Measurements from ENCODE around the gene LUZP2.

The LUZP2 gene

DNA sequence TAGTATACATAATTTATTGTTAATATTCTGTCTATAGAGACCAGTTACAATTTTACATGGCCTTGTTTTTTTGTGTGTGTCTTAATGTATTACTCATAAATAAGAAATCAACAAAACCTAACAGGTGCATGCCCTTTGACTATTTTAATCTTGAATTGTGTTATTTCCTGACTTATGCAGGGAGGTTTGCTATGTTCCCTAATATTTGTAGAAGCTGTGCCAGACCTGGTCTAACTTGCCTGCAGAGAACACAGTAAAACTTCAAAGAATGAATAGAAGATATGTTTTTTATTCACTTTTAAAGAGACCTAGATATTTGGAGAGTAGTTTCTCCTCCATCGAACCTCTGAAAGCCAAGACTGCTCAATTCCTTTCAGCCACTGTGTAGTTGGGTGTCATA, 234.7 kb downstream of the LUZP2 start:
- no peak for DNase-seq

DNA sequence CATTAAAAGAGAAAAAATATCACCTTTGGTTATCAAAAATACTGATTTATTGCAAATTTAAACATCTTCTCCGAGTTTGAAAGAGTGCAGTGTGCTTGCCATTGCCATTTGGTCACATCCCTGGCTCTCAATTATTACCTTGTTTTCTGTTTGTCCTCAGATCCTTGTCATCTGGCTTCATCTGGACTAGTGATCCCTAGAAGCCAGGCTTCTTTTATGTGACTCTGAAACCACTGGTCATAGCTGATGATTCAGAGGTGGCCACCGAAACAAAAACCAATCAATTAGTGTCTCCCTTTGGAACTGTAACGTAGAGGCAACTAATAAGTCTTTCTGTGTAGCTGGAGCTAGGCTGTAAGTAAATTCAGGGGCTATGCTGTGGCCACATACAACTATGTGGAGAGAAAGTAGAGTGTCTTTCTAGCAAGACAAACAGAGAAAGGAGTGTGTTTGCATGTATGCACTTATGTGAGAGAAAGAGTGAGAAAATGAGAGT, 237.9 kb downstream of the LUZP2 start:
- no peak for DNase-seq

DNA sequence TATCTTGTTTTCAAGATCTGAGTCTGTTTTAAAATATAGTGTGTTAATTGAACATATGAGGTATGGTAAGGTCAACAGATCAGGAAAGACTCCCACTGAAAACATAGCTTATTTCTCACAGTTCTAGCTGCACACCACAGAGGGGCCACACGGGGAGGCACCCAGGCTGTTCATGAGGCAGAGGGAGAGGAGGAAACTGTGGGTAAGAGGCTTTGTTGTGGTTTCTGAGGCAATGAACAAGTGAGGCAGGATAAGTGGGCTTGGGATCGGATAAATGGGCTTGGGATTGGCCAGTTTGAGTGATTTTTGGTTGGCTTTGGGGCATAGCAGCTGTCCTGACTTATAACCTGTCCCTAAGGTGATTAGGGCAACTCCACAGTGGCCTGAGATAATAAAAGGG, 242.1 kb downstream of the LUZP2 start:
- DNase-seq: no peak

DNA sequence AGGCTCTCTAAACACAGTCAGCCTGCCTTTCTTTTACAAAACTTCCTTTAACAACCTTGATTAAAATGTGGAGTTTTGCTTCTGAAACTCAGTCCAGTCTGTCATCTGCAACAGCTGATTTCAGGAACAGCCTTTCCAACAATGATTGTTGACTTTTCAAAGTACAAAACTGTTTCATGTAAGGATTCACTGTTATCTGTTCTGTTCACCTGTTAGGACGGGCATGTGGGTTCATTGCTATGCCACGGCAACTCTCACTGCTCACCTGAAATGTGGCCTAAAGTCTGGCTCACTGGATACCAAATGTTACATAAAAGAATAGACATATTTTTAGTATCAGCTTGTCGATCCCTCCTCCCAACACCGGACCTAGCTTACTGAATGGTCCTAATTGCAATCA, 242.8 kb downstream of the LUZP2 start:
- no peak for DNase-seq

DNA sequence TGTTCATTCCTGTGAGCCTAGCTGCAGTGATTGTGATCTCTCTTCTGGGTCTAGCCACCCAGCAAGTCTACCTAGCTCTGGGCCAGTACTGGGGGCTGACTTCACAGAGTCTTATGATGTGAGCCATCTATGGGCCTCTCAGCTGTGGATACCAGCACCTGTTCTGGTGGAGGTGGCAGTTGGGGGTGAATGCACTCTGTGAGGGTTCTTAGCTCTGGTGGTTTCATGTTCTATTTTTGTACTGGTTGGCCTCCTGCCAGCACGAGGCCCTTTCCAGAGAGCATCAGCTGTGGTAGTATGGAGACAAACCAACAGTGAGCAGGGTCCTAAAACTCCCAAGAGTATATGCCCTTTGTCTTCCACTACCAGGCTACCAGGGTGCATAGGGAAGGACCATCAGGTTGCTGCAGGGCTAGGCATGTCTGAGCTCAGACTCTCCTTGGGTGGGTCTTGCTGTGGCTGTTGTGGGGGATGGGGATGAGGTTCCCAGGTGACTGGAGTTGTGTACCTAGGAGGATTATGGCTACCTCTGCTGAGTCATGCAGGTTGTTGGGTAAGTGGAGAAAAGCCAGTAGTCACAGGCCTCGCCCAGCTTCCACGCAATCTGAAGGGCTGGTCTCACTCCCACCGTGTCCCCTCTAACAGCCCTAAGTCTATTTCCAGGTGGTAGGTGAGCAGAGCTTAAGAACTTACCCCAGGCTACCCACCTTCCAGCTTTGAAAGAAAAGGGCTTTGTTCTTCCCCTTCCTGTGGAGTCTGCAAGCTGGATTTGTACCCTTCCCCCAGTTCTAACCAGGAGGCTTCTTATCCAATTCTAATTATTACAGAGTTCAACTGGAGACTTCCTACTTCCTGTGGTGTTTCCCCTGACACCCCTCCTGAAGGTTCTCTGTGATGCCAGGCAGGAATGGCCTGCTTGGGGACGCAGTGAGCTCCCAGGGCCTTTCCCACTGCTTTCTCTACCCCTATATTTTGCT, 250.7 kb downstream of the LUZP2 start:
- no peak for DNase-seq

DNA sequence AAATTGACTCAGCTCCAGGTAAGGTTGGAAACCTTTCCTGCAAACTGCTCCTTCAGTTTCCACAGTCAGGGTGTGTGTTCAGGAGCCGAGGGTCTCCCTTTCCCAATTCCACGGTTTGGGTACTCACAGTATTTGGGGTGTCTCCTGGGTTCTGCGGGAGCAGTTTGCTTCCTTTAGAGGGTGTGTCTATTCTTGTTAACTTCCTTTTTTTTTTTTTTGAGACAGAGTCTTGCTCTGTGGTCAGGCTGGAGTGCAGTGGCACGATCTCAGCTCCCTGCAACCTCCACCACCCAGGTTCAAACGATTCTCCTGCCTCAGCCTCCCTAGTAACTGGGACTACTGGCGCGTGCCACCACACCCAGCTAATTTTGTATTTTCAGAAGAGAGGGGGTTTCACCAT, 251.4 kb downstream of the LUZP2 start:
- no peak for DNase-seq

DNA sequence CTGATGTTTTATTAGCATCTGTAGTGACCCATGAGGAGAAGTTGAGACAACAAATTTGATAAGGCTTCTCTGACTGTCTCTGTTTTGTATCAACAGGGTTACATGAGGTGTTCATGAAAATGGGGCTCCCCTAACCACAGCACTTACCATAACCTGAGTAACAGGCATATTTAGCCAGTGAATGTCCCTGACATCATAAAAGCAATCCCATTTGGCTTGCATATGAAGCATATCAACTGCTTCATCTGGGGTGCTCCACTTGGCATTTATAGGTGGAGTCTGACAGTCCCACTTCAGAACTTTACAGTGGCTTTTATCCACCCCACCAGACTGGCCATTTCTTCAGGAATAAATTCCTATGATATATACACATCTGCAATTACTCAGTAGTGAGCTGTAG, 257.6 kb downstream of the LUZP2 start:
- no peak for DNase-seq

DNA sequence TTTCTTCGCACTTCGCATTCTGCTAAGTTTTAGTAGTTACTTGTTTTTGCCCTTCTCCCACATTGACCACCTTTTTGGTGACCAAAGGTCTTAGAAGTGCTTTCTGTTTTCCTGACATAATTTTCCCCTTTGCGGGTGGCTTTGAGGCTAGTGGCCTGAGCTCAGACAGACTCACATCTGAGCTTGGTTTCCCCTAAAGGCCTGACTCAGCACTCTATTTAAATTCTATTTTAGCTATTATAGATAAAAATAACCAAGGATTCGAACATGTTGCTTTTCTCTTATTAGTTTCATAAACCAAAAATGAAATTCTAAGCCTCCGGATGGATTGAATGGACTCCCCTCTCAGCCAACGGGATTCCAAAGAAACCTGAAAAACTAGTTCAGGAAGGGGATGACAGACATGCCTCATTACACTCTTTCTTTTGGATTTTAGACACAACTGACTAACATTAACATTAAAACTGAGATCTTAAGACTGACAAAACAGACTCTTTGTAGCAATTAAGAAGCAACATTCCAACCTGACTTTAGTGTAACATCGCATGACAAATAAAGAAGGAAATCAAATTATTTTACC, 258.5 kb downstream of the LUZP2 start:
- DNase-seq: no peak

DNA sequence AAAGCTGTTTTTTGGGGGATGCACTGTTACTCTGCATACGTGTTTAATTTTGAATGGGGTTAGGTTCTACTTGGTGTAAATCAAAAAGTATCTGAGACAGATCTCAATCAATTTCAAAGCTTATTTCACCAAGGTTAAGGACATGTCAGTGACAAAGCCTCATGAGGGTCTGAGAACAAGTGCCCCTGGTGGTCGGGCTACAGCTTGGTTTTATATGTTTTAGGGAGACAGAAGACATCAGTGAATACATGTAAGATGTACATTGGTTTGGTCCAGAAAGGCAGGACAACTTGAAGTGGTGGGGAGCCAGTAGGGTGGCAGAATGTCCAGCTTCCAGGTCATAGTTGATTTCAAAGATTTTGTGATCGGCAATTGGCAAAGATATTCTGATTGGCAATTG, 262.9 kb downstream of the LUZP2 start:
- DNase-seq: no peak

DNA sequence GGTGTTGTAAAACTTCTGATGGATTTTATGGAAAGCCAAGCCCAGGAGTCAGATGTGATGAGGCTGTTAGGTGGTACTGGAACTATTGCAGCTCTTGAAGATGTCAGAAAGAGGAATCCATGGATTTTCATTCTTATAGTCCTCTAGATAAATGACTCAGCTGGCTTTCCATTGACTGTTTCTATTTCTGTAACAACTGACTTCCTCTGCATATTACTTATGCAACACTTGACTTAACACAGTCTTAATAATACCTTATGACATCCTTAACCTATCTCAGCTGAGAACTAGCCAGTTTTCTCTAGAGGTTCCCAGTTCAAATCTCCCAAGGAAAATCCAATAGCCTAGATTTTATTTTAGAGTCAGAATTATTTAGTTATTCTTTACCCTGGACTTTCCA, 263.8 kb downstream of the LUZP2 start:
- no peak for DNase-seq

DNA sequence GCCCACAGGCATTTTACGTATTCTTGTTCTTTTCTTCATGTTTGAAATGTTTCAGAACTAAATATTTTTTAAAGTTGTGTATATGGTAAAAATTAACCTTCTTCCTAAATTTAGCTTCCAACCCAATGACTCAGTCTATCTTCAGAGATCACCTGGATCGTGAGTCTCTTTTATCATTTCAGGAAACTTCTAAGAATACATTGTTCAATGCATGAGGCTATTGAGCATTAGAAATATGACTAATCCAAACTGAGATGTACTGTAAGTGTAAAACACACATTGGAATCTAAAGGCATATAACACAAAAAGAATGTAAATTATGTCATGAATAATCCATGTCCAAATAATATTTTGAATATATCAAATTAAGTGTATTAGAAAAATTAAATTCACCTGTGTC, 265.2 kb downstream of the LUZP2 start:
- DNase-seq: no peak

DNA sequence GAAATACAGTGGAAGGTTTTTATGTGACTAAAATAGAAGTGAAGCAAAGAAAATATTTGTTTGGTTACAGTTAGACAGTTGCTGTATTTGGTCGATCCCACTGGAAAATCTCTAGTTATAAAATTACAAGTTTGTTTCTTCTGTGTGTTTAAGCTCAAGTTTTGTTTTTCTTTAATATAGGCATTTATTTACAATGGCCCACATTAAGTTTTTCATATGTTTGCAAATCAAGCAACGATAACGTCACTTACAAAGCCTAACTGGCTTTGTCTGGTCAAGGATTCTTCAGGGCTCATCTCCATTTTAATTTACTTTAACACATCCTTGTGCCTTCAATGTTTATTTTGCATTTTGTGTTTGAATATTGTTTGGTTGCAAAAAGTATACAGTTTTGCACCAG, 270.6 kb downstream of the LUZP2 start:
- DNase-seq: no peak

DNA sequence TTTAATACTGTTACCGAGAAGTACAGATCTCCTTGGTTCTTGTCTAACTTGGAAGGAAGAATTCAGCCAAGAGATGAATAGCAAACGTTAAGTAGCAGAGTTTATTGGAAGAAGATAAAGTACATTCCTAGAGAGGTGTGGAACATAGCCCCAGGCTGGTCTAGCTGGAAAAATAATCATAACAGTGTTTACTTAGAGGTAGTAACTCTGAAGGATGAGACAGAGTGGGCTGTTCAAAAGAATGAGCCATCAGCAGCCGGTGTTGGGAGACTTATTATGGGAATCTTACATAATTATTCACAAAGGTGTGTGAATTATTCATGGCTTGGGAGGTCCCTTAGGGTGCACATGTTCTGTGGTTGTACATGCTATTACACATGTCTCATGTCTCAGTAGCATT, 276.5 kb downstream of the LUZP2 start:
- no peak for DNase-seq

DNA sequence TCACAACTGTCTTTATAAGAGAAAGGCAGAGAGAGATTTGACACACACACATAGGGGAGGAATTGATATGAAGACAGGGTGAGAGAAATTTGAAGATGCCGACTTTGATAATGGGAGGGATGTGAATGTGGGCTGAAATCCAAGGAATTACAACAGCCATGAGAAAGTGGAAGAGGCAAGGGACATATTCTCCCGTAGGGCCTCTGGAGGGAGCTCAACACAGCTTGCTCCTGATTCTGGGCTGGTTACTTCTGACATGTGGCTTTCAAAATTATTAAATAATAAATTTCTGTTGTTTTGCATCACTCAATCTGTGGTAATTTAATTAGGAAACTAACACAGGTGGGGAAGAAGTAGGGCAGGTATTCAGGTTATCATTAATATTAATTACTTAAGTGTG, 282.9 kb downstream of the LUZP2 start:
- DNase-seq: no peak

DNA sequence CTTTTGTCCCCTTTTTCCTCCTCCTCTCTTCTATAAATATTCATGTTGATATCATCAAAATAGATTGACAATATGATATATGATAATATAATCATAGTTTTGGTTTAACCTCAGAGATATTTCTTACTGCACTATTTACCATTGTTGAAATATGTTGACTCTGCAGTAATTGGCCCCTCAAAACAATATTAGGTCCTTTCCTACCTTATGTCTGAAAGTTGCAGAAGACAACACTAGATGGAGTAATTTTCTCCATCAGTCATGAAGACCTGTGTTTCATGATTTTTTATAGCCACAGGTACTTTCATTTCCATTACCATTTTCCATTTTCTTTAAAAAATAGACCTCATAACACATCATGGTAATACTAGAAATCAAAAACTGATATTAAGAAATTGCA, 284.4 kb downstream of the LUZP2 start:
- no peak for DNase-seq

DNA sequence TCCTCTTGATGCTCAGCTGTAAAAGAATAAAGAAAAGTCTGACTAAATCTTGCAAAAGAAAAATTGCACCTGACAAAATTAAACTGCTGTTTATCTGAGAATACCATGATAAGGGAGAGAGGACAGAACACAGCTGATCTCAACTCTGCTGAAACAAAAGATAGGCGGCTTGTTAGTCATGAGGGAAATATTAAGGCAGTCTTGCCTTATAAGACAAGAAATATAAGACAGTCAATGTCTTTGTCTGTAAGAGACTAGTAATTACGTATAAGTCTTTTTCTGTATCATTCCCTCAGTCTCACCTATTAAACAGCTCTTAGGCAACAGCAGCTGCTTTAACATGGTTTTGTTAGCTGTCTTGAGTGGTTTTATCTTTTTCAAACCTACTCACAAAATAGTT, 296.6 kb downstream of the LUZP2 start:
- DNase-seq: no peak

DNA sequence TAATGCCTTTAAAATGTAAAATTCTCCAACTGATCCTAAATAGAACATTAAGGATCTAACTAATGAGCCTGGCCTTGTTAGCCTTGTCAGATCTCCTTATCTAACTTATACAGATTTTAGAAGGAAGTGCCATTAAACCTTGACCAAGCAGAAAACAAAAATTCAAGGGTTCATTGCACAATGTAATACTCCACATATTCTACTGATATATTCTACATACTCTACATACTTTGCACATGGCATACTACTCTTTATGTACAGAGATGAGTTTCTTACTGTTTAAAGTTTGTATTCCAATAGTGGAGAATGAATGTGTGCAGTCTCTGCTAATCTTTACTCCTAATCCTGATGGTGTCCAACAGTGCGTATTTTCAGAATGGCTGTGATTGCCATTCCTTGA, 297.2 kb downstream of the LUZP2 start:
- DNase-seq: no peak

DNA sequence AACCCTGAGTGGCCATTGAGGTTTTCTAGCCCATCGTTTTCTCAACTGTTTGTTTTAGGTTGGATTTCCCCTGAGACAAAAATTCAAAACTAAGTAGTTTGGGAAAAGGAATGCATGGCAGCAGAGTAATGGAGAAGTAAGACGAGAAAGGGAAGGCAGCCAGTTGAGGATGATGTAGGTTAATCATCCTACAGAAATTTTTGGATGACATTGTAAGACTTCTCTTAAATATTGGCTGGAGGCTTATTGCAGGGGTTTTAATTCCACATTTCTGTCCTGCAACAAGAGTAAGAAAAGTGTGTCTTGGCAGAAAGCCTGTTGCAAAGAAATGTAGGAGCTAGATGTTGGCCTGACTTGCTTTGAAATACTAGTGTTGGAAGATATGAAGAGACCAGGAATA, 308.8 kb downstream of the LUZP2 start:
- DNase-seq: no peak

DNA sequence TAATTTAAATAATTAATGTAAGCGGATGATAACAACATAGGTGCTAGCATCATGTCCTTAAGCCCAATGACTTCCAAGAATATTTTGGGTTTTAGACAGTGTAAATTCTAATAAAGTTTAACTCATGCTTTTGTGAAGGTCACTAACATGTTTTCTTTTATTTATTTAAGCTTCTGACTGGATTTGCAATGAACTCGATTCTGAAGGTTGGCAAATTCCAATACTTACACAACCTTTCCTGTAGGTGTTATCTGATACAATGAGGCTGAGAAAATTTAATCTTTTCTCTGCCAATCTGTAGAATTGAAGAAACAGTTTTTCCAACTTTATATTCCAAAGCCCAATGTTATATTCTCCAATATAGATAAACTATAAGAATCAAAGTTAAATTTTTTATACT, 311.3 kb downstream of the LUZP2 start:
- no peak for DNase-seq

DNA sequence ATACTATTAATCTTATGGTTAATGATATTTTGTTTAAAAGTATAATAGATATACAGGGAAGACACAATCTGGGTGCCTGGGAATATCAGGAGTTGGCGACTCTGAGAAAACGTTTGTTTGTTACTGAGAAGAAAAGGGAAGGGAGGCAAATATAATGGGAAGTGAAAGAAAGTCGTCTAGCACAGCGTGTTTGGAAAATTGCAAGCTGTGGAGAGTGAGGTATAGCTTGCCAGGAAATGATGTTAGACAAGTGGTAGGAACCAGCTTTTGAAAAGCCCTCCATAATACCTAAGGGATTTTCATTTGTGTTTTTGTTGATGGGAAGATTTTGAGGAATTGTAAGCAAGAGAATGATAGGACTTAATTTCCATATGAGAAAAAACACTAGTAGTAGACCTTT, 322.2 kb downstream of the LUZP2 start:
- no peak for DNase-seq

DNA sequence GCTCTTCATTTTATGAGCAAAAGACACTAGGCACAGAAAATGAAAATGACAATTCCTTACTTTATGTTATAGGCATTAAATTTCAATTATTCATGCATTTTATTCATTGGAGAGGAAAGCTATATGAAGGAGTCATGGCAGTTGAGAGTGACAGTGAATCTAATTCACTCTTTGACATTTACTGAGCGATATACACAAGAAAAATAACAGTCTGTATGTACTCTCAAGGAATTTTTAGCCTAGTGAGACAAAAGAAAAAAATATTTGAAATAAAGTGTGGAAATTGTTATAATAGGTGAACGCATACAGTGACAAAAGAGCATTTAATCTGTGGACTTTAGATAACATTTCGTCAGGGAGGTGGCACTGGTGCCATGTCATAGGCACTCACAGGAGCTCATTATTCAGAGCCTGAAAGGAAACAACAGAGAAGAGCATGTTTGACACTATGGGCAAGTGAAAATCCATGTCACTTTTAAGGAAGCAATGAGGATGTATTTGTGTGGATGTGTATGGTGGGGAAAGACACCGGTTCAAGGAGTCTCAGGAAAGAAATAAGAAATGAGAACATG, 323.1 kb downstream of the LUZP2 start:
- no peak for DNase-seq

DNA sequence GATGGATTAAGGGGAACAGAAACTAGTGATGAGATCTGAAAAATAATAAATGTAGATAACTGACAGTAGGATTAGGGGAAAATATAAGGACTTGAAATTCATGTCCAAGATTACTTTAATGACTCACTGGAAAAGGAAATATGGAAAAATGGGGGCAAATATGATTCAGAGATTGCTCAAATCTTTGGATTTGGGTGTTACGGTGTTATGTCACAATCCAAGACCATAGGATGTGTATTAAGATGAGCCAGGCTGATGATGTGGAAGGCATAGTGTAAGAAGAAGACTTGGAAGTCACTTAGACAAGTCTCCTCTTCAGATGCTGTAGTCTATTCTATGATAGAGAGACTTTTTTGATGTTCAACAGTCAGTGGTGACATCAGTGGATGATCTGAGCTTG, 323.7 kb downstream of the LUZP2 start:
- no peak for DNase-seq

DNA sequence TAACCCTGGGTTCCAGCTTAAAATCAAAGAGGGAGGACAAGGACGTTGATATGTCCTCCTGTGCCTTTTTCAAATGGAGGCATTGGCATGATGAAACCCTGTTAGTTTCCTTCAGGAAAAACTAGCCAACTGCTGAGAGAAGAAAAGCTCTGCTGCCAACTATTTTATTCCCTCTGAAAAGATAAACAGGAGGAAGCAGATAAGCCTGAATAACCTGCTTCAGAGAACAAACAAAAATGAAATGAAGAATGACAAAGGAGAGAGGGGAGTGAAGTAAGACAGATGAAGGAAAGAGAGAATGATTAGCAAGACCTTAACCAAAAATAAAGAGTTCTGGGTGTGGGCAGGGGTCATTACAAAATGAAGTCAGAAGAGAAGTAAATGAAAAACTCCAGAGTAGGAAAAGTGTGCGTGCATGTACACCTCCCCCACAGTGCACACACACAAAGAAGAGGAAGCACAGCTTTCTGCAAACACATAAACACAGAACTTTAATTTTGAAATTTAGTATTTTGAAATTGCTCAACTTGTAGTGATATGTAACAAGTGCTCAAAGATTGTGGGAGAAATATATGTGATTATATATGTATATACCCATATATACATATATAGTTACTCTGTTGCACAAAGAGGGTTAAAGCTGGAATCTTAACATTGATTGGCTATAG, 332.2 kb downstream of the LUZP2 start:
- no peak for DNase-seq

DNA sequence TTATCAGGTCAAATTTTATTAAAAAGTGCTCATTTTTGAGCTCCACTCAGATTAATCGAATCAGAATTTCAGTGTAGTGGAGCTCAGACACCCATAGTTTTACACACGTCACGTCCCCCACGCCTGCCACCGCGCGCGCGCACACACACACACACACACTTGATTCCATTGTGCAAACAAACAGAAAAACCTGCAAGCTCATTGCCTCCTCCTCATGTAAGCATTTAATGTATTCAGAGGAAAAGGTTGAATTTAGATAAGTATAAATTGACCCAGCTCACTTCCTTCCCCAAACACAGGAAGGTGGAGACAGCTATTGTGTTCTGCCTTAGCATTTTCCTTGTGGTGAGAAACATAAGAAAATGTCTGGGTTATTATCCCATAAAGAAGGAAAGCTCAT, 336.7 kb downstream of the LUZP2 start:
- no peak for DNase-seq

Data from NCI-H526 (cell line).